Uterus (tissue), 4 donors: Measurements from ENCODE around the gene CDS2. TPM values are rescaled to one million over a fixed set of nuclear protein-coding genes. Genes with fewer than 3 reads are reported as not detected.

ENCODE experiments used
- DNase-seq, 2 donors: peaks; one replicate each; pipeline ENCODE4 v3.0.0-alpha.2; 2019 to 2020
- H3K27ac ChIP-seq, 2 donors: fragments of 200-600 bp; sonication (generic); 1 replicate in 1 of 2; 2 replicates in 1 of 2; pipeline ENCODE4 v1.5.1; 2016 to 2018
- H3K27me3 ChIP-seq, 2 donors: fragments of 200-600 bp; sonication (generic); one replicate each; pipeline ENCODE4 v1.5.1; 2018 to 2019; ENCODE audit warnings: control low read depth in 1 of 2
- H3K36me3 ChIP-seq, 2 donors: fragments of 200-600 bp; sonication (generic); one replicate each; pipeline ENCODE4 v1.5.1; 2019; ENCODE audit warnings: control low read depth in 1 of 2
- H3K4me1 ChIP-seq, 2 donors: fragments of 200-600 bp; sonication (generic); one replicate each; pipeline ENCODE4 v1.5.1; 2018 to 2019; ENCODE audit warnings: control low read depth in 1 of 2
- H3K4me3 ChIP-seq, 2 donors: fragments of 200-600 bp; sonication (generic); 1 replicate in 1 of 2; 2 replicates in 1 of 2; pipeline ENCODE4 v1.5.1; 2018 to 2019; ENCODE audit warnings: mild to moderate bottlenecking in 1 of 2
- H3K9me3 ChIP-seq, 2 donors: fragments of 200-600 bp; sonication (generic); one replicate each; pipeline ENCODE4 v1.5.1; 2019; ENCODE audit warnings: control low read depth in 1 of 2
- POLR2A ChIP-seq, 2 donors: fragments of 450-650 bp; IDR thresholded peaks; one replicate each; pipeline ENCODE4 v1.6.1; 2016; ENCODE audit warnings: antibody characterized with exemption in 2 of 2, mild to moderate bottlenecking in 1 of 2, moderate library complexity in 1 of 2
- intact Hi-C: fragments of 100-400 bp; cut with DNase I; formaldehyde crosslinking; loops from one replicate; pipeline ENCODE4 v1.15.1; 2023; ENCODE audit warnings: low total_unique reads
- total RNA-seq, 4 donors: library from RNA; depleted of rRNA in 3 of 4; stranded (reverse); fragments of >200 nt in 3 of 4; gene quantifications; one replicate each; pipeline versions ENCODE4 v1.1.0 to v1.2.4, GENCODE V29; 2014 to 2023
- TF ChIP-seq, protein P1 (sequence below), 4 experiments: fragments of 200-600 bp in 2 of 4; fragments of 450-650 bp in 2 of 4; sonication (generic) in 2 of 4; IDR thresholded peaks; one replicate each; pipeline ENCODE4 v1.5.1; 2016 to 2019; ENCODE audit warnings: antibody characterized with exemption in 4 of 4, mild to moderate bottlenecking in 2 of 4, moderate library complexity in 1 of 4
- donor health status: DM: yes; HTN: yes; CAD: no.

The CDS2 gene
- total RNA-seq, 4 donors from 2014 or later = 22.5 to 66.6 (median 41.7) TPM

- Histone ChIP-seq H3K4me3 (no peak overlapping the region), H3K27ac (peak overlapping the region; percentile 19 to 63), H3K27me3 (no peaks in the 10 kb centered on the region), H3K4me1 (no peaks in the 10 kb centered on the region), H3K9me3 (no peaks in the 10 kb centered on the region), H3K36me3 (no peaks in the 10 kb centered on the region)
- TF ChIP-seq POLR2A (IDR thresholded peaks at IDR 0.05) = no peak
- TF ChIP-seq, protein P1, sequence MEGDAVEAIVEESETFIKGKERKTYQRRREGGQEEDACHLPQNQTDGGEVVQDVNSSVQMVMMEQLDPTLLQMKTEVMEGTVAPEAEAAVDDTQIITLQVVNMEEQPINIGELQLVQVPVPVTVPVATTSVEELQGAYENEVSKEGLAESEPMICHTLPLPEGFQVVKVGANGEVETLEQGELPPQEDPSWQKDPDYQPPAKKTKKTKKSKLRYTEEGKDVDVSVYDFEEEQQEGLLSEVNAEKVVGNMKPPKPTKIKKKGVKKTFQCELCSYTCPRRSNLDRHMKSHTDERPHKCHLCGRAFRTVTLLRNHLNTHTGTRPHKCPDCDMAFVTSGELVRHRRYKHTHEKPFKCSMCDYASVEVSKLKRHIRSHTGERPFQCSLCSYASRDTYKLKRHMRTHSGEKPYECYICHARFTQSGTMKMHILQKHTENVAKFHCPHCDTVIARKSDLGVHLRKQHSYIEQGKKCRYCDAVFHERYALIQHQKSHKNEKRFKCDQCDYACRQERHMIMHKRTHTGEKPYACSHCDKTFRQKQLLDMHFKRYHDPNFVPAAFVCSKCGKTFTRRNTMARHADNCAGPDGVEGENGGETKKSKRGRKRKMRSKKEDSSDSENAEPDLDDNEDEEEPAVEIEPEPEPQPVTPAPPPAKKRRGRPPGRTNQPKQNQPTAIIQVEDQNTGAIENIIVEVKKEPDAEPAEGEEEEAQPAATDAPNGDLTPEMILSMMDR (IDR thresholded peaks at IDR 0.05) = no peak
- intact Hi-C loops = no loop called here
- no peak for DNase-seq
These were observed 43.5 kb downstream of the CDS2 start for GRCh38 chr20:5170341-5170740.

DNA sequence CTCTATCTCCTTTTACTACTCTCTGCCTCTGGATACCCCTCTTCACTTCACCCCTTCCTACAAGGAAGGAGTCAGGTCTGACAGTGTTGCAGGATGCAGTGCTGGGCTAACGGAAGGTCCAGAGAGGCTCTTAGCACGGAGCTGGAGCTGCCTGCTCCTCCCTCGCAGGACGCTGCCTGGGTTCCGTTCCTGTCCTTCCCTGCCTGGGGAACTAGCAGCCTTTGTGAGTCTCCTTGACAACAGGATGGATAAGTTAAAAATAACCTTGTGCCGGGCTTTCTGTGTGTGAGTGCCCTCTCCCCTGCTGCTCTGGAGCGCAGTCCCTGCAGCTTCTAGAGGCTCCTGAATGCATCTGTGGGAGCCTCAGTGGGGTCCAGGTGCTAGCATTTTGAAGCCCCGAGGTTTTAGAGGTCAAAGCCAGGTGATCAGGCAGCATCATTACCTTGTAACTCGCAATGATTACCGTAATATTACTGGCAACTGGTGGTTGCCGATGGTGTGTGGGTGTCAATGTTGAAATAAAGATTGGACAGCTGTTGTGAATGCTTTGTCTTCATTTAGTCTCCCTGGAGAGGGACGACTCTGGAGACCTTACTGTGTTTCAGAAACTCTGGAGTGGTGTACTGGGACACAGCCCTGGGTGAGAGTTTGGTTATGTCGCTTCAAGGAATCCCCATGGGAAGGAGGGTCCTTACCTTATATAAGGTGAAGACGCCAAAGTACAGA, 44.4 kb downstream of the CDS2 start:
- no peaks in the 10 kb centered on the region for H3K36me3 ChIP-seq
- no peaks in the 10 kb centered on the region for H3K9me3 ChIP-seq
- TF ChIP-seq, protein P1 (IDR thresholded peaks at IDR 0.05) = no peak
- TF ChIP-seq POLR2A (IDR thresholded peaks at IDR 0.05) = no peak
- H3K27ac ChIP-seq = peak overlapping the region; percentile 47 to 63
- H3K4me3 ChIP-seq = no peak overlapping the region
- DNase-seq = peak; percentile 34 to 38
- no peaks in the 10 kb centered on the region for H3K4me1 ChIP-seq
- H3K27me3 ChIP-seq = no peaks in the 10 kb centered on the region
- intact Hi-C loops = no loop called here

DNA sequence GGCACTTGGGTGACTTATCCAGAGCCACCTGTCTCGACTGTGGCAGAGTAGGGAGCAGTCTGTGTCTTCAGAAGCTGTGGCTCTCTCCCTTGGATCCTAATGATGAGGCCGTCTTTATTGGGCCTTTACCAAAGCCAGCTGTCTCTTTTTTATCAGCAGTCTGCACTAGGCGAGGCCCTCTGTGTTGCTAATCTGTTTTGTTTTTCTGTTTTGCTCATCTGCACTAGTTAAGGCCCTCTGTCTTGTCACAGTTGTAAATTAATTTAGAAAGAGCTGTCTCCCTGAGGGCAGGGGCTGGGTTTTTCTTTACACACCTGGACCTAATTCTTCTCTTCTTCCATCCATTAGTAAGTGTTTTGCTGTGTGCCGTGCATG, 45.0 kb downstream of the CDS2 start:
- no peaks in the 10 kb centered on the region for H3K36me3 ChIP-seq
- no peaks in the 10 kb centered on the region for H3K9me3 ChIP-seq
- H3K27ac ChIP-seq = peak overlapping the region; percentile 47 to 63
- TF ChIP-seq POLR2A (IDR thresholded peaks at IDR 0.05) = no peak
- TF ChIP-seq, protein P1 (IDR thresholded peaks at IDR 0.05) = no peak
- H3K27me3 ChIP-seq = no peaks in the 10 kb centered on the region
- H3K4me3 ChIP-seq = no peak overlapping the region
- no peak for DNase-seq
- no peaks in the 10 kb centered on the region for H3K4me1 ChIP-seq
- intact Hi-C loops = no loop called here

GRCh38 chr20:5172167-5172601, 45.4 kb downstream of the CDS2 start:
- H3K36me3 ChIP-seq = no peaks in the 10 kb centered on the region
- intact Hi-C loops = no loop called here
- DNase-seq = no peak
- TF ChIP-seq POLR2A (IDR thresholded peaks at IDR 0.05) = no peak
- TF ChIP-seq, protein P1 (IDR thresholded peaks at IDR 0.05) = no peak
- peak overlapping the region; percentile 47 to 63 for H3K27ac ChIP-seq
- no peaks in the 10 kb centered on the region for H3K9me3 ChIP-seq
- no peak overlapping the region for H3K4me3 ChIP-seq
- H3K4me1 ChIP-seq = no peaks in the 10 kb centered on the region
- no peaks in the 10 kb centered on the region for H3K27me3 ChIP-seq

DNA sequence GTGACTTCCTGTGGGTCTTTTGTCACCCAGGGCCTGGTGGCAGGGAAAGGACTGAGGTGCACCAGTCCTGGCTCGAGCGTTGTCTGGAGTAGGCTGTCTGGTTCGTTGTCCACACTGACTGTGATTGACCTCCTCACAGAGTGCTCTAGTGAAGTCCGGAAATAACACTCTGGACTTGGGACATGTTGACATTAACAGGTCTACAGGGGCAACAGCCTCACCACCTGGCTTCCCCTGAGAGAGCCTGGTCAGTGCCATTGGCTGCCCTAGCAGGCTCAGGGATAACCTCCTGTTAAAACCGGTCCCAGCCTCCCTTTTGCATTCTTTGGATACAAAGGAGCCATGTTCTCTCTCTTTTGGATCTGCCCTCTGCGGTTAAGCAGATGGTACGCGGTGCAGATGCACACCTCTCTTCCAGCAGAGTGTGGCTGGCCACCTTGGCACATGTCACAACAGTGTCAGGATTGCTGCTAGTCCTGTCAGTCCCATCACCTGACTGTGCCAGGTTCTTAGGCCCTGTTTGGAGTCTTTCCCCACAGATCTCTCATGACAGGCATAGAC, 46.2 kb downstream of the CDS2 start:
- H3K36me3 ChIP-seq = no peaks in the 10 kb centered on the region
- no peak for DNase-seq
- intact Hi-C loops = no loop called here
- H3K27ac ChIP-seq = no peak overlapping the region
- no peak for TF ChIP-seq POLR2A (IDR thresholded peaks at IDR 0.05)
- TF ChIP-seq, protein P1 (IDR thresholded peaks at IDR 0.05) = no peak
- H3K4me3 ChIP-seq = no peak overlapping the region
- no peaks in the 10 kb centered on the region for H3K27me3 ChIP-seq
- no peaks in the 10 kb centered on the region for H3K9me3 ChIP-seq
- H3K4me1 ChIP-seq = no peaks in the 10 kb centered on the region
